ENCODE data around the gene TEK.

- TF ChIP-seq POLR2AphosphoS5 (IDR thresholded peaks at IDR 0.05; ENCODE audit: borderline replicate concordance, low read depth, low read length): no peak
- TF ChIP-seq EZH2 (IDR thresholded peaks at IDR 0.05): no peak
- TF ChIP-seq FOXP2 (optimal IDR thresholded peaks at IDR 0.05; ENCODE audit: control extremely low read depth, extremely low read length, insufficient read depth): no peak
Measured at GRCh38 chr9:27142299-27142930, 33.4 kb downstream of the TEK start.
